ENCODE data around the gene SLC2A8. TPM values are rescaled to one million over a fixed set of nuclear protein-coding genes. Genes with fewer than 3 reads are reported as not detected.

The SLC2A8 gene
- total RNA-seq, 4 donors from 2014 or later: 9.6 to 95.8 (median 29.4) TPM

DNA sequence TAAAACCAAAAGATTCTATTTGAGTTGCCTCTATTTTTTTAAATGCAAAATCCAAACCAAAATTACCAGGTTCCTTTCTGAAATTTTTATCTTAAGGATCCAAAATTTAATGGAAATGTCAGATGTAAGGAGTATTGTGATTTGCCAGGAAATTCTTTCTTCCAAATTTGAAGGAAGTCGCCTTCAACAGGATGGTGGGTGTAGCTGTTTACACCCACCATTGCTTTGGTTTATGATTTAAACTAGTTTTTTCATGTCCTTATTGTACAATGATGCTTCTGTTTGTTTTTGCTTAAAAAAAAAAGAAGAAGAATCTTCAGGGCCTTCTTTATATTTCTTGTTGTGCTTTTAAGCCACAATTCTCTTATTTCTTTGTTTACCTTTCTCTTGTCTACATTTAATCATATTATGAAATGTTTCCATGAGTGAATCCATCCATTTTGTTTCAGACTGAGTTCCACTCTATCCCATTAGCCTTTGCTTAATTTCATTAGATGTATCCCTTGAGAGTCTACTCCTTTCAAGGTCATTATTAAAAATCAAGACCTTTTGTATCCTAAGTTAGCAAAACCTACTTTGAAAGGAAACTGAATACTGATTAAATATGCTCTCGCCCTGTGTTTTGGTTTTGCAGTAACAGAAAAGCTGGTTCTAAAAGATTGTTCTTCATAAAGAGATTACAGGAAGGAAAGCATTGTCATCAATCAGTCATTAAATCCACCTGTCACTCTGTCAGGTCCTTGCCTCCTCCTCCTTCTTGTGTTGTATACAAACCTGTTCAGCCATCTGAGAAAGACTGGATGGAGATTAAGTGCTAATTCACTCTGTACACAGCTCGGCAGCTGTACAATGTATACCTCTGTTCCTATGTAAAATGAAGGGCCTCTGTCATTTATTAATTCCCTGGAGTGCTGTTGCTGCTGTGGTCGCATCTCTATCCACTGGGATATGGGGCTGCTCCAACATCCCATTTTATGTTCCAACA lies 45.5 kb upstream of the SLC2A8 start:
- H3K9me3 ChIP-seq: no peaks in the 10 kb centered on the region
- H3K4me1 ChIP-seq: no peaks in the 10 kb centered on the region
- in situ Hi-C loops (cut with MboI; ENCODE audit: low pct_ligation_motif_present in 1 of 4, low pct_unique_long_range_greater_than_20kb in 1 of 4, low sequenced_read_pairs in 3 of 4) (no loop called here), intact Hi-C loops (cut with DNase I; ENCODE audit: low total_unique reads) (no loop called here)
- 80 to 84% methylated on average over 2 to 4 of the region's 4 CpGs for WGBS, 2 donors (ENCODE audit: low coverage in 1 of 2)
- DNase-seq: no peak
- H3K4me3 ChIP-seq: no peak overlapping the region
- no peaks in the 10 kb centered on the region for H3K27me3 ChIP-seq
- no peaks in the 10 kb centered on the region for H3K36me3 ChIP-seq
- TF ChIP-seq EP300 (IDR thresholded peaks at IDR 0.05; ENCODE audit: low read depth) (no peak), POLR2A (IDR thresholded peaks at IDR 0.05) (no peak), POLR2AphosphoS5 (IDR thresholded peaks at IDR 0.05) (no peak)
- TF ChIP-seq, protein P1, sequence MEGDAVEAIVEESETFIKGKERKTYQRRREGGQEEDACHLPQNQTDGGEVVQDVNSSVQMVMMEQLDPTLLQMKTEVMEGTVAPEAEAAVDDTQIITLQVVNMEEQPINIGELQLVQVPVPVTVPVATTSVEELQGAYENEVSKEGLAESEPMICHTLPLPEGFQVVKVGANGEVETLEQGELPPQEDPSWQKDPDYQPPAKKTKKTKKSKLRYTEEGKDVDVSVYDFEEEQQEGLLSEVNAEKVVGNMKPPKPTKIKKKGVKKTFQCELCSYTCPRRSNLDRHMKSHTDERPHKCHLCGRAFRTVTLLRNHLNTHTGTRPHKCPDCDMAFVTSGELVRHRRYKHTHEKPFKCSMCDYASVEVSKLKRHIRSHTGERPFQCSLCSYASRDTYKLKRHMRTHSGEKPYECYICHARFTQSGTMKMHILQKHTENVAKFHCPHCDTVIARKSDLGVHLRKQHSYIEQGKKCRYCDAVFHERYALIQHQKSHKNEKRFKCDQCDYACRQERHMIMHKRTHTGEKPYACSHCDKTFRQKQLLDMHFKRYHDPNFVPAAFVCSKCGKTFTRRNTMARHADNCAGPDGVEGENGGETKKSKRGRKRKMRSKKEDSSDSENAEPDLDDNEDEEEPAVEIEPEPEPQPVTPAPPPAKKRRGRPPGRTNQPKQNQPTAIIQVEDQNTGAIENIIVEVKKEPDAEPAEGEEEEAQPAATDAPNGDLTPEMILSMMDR (IDR thresholded peaks at IDR 0.05): no peak
- H3K27ac ChIP-seq: no peak overlapping the region

DNA sequence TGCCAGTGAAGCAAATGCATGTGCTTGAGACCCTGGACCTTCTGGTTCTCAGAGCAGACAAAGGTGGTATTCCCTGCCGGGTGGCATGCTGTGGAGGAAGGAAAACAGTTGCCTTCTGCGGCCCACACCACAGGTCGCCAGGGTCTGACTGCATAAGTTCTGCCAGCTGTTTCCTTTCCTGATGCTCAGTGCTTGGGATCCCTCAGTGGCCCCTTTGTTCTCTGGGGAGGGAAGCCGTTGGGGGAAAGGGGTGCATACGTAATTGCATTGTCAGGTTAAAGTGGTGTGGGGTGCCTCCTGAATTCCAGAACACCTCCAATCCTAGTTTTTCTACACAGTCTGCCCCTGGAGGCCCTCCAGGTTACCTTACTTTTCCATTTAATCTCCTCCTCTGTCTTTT lies 43.1 kb upstream of the SLC2A8 start:
- in situ Hi-C loops (cut with MboI; ENCODE audit: low pct_ligation_motif_present in 1 of 4, low pct_unique_long_range_greater_than_20kb in 1 of 4, low sequenced_read_pairs in 3 of 4): no loop called here
- no peak for DNase-seq
- Histone ChIP-seq H3K9me3 (no peaks in the 10 kb centered on the region), H3K4me1 (no peaks in the 10 kb centered on the region), H3K36me3 (no peaks in the 10 kb centered on the region), H3K27ac (no peak overlapping the region), H3K4me3 (no peak overlapping the region), H3K27me3 (no peaks in the 10 kb centered on the region)
- WGBS, 2 donors (ENCODE audit: low coverage in 1 of 2): 83% methylated on average over 5 of the region's 5 CpGs; no CpG with 5 or more reads in 1 of the 2 donors
- TF ChIP-seq, protein P1 (IDR thresholded peaks at IDR 0.05): no peak
- TF ChIP-seq POLR2A (IDR thresholded peaks at IDR 0.05): no peak
- intact Hi-C loops (cut with DNase I; ENCODE audit: low total_unique reads): no loop called here

DNA sequence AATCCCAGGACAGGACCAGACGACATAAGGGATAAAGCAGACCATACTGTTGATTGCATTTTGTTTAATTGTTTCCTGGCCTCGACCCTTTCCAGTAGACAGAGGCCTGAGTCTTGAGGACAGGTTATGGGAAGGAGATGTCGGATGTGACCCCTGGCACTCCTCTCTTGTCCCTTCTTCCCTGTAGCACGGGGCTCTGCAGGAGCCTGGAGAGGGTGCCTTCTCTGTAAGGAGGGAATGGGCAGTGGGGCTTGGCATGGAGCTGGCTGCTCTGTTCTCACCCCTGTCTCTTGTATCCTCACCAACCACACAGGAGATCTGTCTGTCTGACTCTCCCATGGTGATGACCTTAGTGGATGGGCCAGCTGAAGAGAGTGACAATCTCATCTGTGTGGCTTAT lies 40.1 kb upstream of the SLC2A8 start:
- in situ Hi-C loops (cut with MboI; ENCODE audit: low pct_ligation_motif_present in 1 of 4, low pct_unique_long_range_greater_than_20kb in 1 of 4, low sequenced_read_pairs in 3 of 4): no loop called here
- intact Hi-C loops (cut with DNase I; ENCODE audit: low total_unique reads): no loop called here
- Histone ChIP-seq H3K4me3 (no peak overlapping the region), H3K27ac (no peak overlapping the region), H3K36me3 (no peaks in the 10 kb centered on the region), H3K9me3 (no peaks in the 10 kb centered on the region), H3K4me1 (peaks cover 0 to 11% (median 7%) of the 10 kb centered on the region in 4 donors), H3K27me3 (no peaks in the 10 kb centered on the region)
- TF ChIP-seq EP300 (IDR thresholded peaks at IDR 0.05; ENCODE audit: low read depth) (no peak), POLR2AphosphoS5 (IDR thresholded peaks at IDR 0.05) (no peak), POLR2A (IDR thresholded peaks at IDR 0.05) (no peak)
- TF ChIP-seq, protein P1 (IDR thresholded peaks at IDR 0.05): no peak
- DNase-seq: no peak
- WGBS, 2 donors (ENCODE audit: low coverage in 1 of 2): 70 to 92% methylated on average over 2 to 4 of the region's 4 CpGs

DNA sequence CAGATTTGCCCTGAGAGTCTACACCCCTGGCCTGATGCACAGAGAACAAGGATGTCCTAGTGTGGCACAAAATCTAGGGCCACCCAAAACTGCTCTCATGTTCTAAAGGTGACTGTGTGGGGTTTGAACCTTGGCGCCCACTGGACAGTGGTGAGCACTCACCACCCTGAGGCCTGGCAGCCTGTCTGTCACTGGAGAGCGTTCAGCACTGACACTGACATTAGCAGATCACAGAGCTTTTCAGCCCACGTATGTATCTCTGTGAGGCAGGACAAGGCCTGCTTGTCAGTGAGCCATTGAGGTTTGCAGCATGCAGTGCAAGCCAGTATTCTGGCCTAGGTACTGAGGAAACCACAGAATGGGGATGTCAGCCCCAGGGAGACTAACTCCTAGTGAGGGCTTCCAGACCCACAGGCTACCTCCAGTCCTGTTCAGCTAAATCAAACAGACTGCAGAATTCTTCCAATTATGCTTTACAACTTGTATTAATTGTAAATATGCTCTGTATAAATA lies 38.9 kb upstream of the SLC2A8 start:
- Histone ChIP-seq H3K27ac (no peak overlapping the region), H3K36me3 (no peaks in the 10 kb centered on the region), H3K4me1 (peaks cover 0 to 15% (median 9%) of the 10 kb centered on the region in 4 donors), H3K4me3 (no peak overlapping the region), H3K27me3 (no peaks in the 10 kb centered on the region), H3K9me3 (no peaks in the 10 kb centered on the region)
- intact Hi-C loops (cut with DNase I; ENCODE audit: low total_unique reads) (no loop called here), in situ Hi-C loops (cut with MboI; ENCODE audit: low pct_ligation_motif_present in 1 of 4, low pct_unique_long_range_greater_than_20kb in 1 of 4, low sequenced_read_pairs in 3 of 4) (no loop called here)
- 92% methylated on average over 3 of the region's 3 CpGs; no CpG with 5 or more reads in 1 of the 2 donors for WGBS, 2 donors (ENCODE audit: low coverage in 1 of 2)
- DNase-seq: no peak
- TF ChIP-seq, protein P1 (IDR thresholded peaks at IDR 0.05): no peak
